ENCODE measurements around the gene DIS3L2. TPM values are rescaled to one million over a fixed set of nuclear protein-coding genes. Genes with fewer than 3 reads are reported as not detected.

DIS3L2 gene
- total and polyA plus RNA-seq, 2 of the 4 experiments (the other 2 are of a cell fraction) = 14.7 to 19.2 TPM

DNA sequence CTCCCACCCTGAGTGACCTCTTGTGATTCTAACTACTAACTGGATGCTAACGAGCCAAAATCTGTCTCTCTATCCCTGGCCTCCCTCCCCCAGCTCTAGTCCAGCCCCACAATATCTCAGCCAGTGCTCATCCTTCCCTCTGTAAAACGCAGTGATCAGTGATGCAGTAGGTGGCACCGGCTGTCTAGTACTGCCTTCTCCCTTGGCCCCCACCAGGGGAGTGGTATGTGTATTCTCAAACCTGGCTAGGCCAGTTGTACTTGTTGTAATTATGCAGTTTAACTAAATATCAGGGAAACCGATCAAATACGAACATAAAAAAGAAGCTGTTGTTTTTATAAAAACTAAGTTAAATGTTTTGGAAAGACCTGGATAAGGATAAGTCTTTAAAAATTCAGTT lies 303.8 kb downstream of the DIS3L2 start:
- Histone ChIP-seq H3K27ac (ENCODE audit: insufficient read depth, low read length) (no peak overlapping the region), H2AK5ac (ENCODE audit: low read depth, low read length) (no peak overlapping the region), H2AFZ (replicated peaks; ENCODE audit: low read length, poor library complexity) (no peak overlapping the region), H3K79me1 (ENCODE audit: low read depth in 1 of 2, low read length in 2 of 2) (no peaks in the 10 kb centered on the region; a peak in 1 of 4 replicates), H3K14ac (replicated peaks; ENCODE audit: low read depth, low read length) (no peak overlapping the region), H2BK20ac (ENCODE audit: low read depth, low read length) (no peak overlapping the region), H3K9me3 (ENCODE audit: control insufficient read depth, insufficient read depth, low read length) (no peaks in the 10 kb centered on the region), H3K56ac (ENCODE audit: extremely low read depth, insufficient read depth, low read length) (no peak overlapping the region), H4K20me1 (ENCODE audit: insufficient read depth, low read length) (peaks cover 18% of the 10 kb centered on the region), H3K4me2 (ENCODE audit: low read depth, low read length) (no peak overlapping the region), H3K9me1 (ENCODE audit: insufficient read depth, low read length) (peaks cover 8% of the 10 kb centered on the region; the same call in 1 of the 2 replicates), H2BK5ac (ENCODE audit: low read depth, low read length, poor library complexity, severe bottlenecking) (no peak overlapping the region), H3K9ac (ENCODE audit: low read depth, low read length) (no peak overlapping the region), H4K5ac (ENCODE audit: low read depth, low read length) (no peak overlapping the region), H3K36me3 (ENCODE audit: control insufficient read depth, insufficient read depth, low read length) (peaks cover 26% of the 10 kb centered on the region), H4K8ac (ENCODE audit: low read depth in 2 of 2, low read length in 2 of 2) (no peak overlapping the region), H3K23ac (ENCODE audit: low read depth, low read length) (no peak overlapping the region), H4K91ac (ENCODE audit: insufficient read depth, low read depth, low read length) (no peak overlapping the region), H2BK120ac (ENCODE audit: low read depth, low read length) (no peak overlapping the region), H3K27me3 (ENCODE audit: control insufficient read depth, insufficient read depth, low read length) (peaks cover 3% of the 10 kb centered on the region; the same call in 1 of the 2 replicates), H3K18ac (ENCODE audit: low read depth, low read length) (no peak overlapping the region), H2BK15ac (ENCODE audit: low read depth, low read length) (no peak overlapping the region), H3K4me3 (ENCODE audit: insufficient read depth, low read depth, low read length) (no peak overlapping the region), H2AK9ac (replicated peaks; ENCODE audit: low read depth, low read length, poor library complexity) (no peak overlapping the region), H3K4ac (ENCODE audit: low read depth, low read length) (no peak overlapping the region), H3K4me1 (ENCODE audit: control insufficient read depth, insufficient read depth, low read length) (no peaks in the 10 kb centered on the region)
- TF ChIP-seq, protein P1, sequence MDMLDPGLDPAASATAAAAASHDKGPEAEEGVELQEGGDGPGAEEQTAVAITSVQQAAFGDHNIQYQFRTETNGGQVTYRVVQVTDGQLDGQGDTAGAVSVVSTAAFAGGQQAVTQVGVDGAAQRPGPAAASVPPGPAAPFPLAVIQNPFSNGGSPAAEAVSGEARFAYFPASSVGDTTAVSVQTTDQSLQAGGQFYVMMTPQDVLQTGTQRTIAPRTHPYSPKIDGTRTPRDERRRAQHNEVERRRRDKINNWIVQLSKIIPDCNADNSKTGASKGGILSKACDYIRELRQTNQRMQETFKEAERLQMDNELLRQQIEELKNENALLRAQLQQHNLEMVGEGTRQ (IDR thresholded peaks at IDR 0.05; ENCODE audit: low read depth, low read length) = no peak
- TF ChIP-seq MXI1 (IDR thresholded peaks at IDR 0.05; ENCODE audit: borderline replicate concordance, low read depth, low read length) = no peak
- no peak for TF ChIP-seq BHLHE40 (IDR thresholded peaks at IDR 0.05; ENCODE audit: low read depth, low read length)
- TF ChIP-seq, protein P2, sequence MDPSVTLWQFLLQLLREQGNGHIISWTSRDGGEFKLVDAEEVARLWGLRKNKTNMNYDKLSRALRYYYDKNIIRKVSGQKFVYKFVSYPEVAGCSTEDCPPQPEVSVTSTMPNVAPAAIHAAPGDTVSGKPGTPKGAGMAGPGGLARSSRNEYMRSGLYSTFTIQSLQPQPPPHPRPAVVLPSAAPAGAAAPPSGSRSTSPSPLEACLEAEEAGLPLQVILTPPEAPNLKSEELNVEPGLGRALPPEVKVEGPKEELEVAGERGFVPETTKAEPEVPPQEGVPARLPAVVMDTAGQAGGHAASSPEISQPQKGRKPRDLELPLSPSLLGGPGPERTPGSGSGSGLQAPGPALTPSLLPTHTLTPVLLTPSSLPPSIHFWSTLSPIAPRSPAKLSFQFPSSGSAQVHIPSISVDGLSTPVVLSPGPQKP (IDR thresholded peaks at IDR 0.05; ENCODE audit: borderline replicate concordance, low read depth, low read length) = no peak
- TF ChIP-seq POLR2A (IDR thresholded peaks at IDR 0.05; ENCODE audit: low read depth, low read length) = no peak
- dilution Hi-C loops (cut with HindIII; ENCODE audit: low sequenced_read_pairs, unreplicated experiment) = no loop called here
- in situ Hi-C loops (cut with MboI; ENCODE audit: low sequenced_read_pairs) = no loop called here
- no TSS peak for BruUV-seq (replicated peaks)
- WGBS, 2 experiments (ENCODE audit: extremely low coverage in 2 of 2, insufficient read length in 1 of 2) = no CpG with 5 or more reads among the region's 5 CpGs
- POLR2A ChIA-PET (ENCODE audit: unreplicated experiment) = interaction anchor here (0.5 kb wide), 1 partner anchor 120 kb away, joined by 3 read pairs; no protein-coding TSS in a partner anchor
- intact Hi-C loops (cut with micrococcal nuclease) = no loop called here
- no peak for ATAC-seq (ENCODE audit: low read depth)
- no peak for DNase-seq
- CTCF ChIA-PET = no interaction called here
